Breast epithelium (tissue), 4 donors: ENCODE results near the gene TRIM8. TPM values are rescaled to one million over a fixed set of nuclear protein-coding genes. Genes with fewer than 3 reads are reported as not detected.

Source experiments
- DNase-seq, 2 donors: peaks; one replicate each; pipeline ENCODE4 v3.0.0-alpha.2; 2019; ENCODE audit warnings: low spot score in 2 of 2
- H3K27ac ChIP-seq, 2 donors: fragments of 200-600 bp; sonication (generic) in 1 of 2; one replicate each; pipeline ENCODE4 v1.5.1; 2016 to 2019; ENCODE audit warnings: mild to moderate bottlenecking in 1 of 2
- H3K27me3 ChIP-seq, 2 donors: fragments of 200-600 bp; sonication (generic) in 1 of 2; one replicate each; pipeline versions ENCODE4 v1.5.1 to v1.6.0; 2017 to 2019; ENCODE audit warnings: control low read depth in 1 of 2, mild to moderate bottlenecking in 1 of 2
- H3K36me3 ChIP-seq: fragments of 200-600 bp; one replicate; pipeline ENCODE4 v1.5.1; 2019
- H3K4me1 ChIP-seq, 2 donors: fragments of 200-600 bp; sonication (generic); one replicate each; pipeline ENCODE4 v1.5.1; 2016 to 2019; ENCODE audit warnings: control low read depth in 1 of 2
- H3K4me3 ChIP-seq, 3 donors: fragments of 200-600 bp; sonication (generic); 1 replicate in 2 of 3; 2 replicates in 1 of 3; pipeline ENCODE4 v1.5.1; 2016 to 2019; ENCODE audit warnings: mild to moderate bottlenecking in 3 of 3, moderate library complexity in 2 of 3
- H3K9me3 ChIP-seq, 2 donors: fragments of 200-600 bp; sonication (generic) in 1 of 2; one replicate each; pipeline ENCODE4 v1.5.1; 2016 to 2019; ENCODE audit warnings: control low read depth in 1 of 2
- POLR2A ChIP-seq: fragments of 450-650 bp; IDR thresholded peaks from one replicate; pipeline ENCODE4 v1.6.1; 2016; ENCODE audit warnings: antibody characterized with exemption, mild to moderate bottlenecking, moderate library complexity
- POLR2AphosphoS5 ChIP-seq, 3 donors: sonication (generic); formaldehyde crosslinking; IDR thresholded peaks; one replicate each; pipeline ENCODE4 v1.6.1; 2017; ENCODE audit warnings: antibody characterized with exemption in 3 of 3
- intact Hi-C: fragments of 100-400 bp; cut with DNase I; formaldehyde crosslinking; loops from one replicate; pipeline ENCODE4 v1.15.1; 2023; ENCODE audit warnings: low total_unique reads
- total RNA-seq, 3 donors: library from RNA; depleted of rRNA; stranded (reverse); fragments of >200 nt; gene quantifications; one replicate each; pipeline ENCODE4 v1.1.0, GENCODE V29; 2016
- TF ChIP-seq, protein P1 (sequence below), 3 donors: fragments of 450-650 bp; IDR thresholded peaks; one replicate each; pipeline ENCODE4 v1.5.1; 2016 to 2017; ENCODE audit warnings: antibody characterized with exemption in 3 of 3, mild to moderate bottlenecking in 3 of 3, moderate library complexity in 3 of 3

TRIM8 gene
- total RNA-seq, 3 donors from 2014 or later, result 74.6 to 128 (median 88.8) TPM

DNA sequence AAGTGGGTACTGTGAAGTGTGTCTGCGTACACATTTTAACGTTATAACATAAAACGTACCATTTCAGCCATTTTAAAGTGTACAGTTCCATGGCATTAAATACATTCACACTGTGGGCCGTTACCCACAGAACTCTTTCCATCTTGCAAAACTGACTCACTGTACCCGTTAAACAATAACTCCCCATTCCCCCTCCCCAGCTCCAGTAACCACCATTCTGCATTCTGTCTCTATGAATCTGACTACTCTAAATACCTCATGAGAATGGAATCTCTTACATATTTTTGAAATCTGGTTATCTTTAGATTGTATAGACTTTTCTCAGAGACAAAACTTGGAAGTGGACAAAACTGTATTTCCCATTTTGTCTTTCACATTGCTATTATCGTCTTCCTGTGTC, 60.6 kb downstream of the TRIM8 start:
- TF ChIP-seq POLR2A (no peak), POLR2AphosphoS5 (IDR thresholded peaks at IDR 0.05) (no peak)
- TF ChIP-seq, protein P1, sequence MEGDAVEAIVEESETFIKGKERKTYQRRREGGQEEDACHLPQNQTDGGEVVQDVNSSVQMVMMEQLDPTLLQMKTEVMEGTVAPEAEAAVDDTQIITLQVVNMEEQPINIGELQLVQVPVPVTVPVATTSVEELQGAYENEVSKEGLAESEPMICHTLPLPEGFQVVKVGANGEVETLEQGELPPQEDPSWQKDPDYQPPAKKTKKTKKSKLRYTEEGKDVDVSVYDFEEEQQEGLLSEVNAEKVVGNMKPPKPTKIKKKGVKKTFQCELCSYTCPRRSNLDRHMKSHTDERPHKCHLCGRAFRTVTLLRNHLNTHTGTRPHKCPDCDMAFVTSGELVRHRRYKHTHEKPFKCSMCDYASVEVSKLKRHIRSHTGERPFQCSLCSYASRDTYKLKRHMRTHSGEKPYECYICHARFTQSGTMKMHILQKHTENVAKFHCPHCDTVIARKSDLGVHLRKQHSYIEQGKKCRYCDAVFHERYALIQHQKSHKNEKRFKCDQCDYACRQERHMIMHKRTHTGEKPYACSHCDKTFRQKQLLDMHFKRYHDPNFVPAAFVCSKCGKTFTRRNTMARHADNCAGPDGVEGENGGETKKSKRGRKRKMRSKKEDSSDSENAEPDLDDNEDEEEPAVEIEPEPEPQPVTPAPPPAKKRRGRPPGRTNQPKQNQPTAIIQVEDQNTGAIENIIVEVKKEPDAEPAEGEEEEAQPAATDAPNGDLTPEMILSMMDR (IDR thresholded peaks at IDR 0.05), result no peak
- Histone ChIP-seq H3K9me3 (no peaks in the 10 kb centered on the region), H3K4me1 (no peaks in the 10 kb centered on the region), H3K4me3 (no peak overlapping the region), H3K27me3 (no peaks in the 10 kb centered on the region), H3K27ac (no peak overlapping the region), H3K36me3 (no peaks in the 10 kb centered on the region)
- DNase-seq, result no peak
- intact Hi-C loops, result loop anchor here (5.0 kb wide), 1 partner anchor 713 kb away; no protein-coding TSS in a partner anchor

DNA sequence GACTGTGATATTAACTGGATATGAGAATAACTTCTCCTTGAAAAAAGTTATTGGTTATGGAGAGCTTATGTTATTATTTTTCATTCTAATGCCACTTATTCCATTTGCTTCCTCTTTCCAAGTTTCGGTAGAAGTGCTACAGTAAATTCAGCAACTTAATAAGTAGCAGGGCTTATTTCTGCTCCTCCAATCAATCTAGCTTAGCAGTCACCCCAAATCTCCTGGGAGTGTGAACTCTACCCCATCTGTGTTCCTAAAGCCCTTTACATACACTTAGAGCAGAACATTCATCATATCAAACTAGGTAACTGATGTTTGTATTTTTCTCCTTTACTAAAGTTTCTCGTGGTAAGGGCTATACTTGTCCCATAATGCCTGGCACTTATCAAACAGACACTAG, 61.3 kb downstream of the TRIM8 start:
- TF ChIP-seq, protein P1 (IDR thresholded peaks at IDR 0.05), result no peak
- TF ChIP-seq POLR2AphosphoS5 (IDR thresholded peaks at IDR 0.05), result no peak
- no peak for TF ChIP-seq POLR2A
- Histone ChIP-seq H3K27me3 (no peaks in the 10 kb centered on the region), H3K9me3 (no peaks in the 10 kb centered on the region), H3K27ac (no peak overlapping the region), H3K4me3 (no peak overlapping the region), H3K4me1 (no peaks in the 10 kb centered on the region), H3K36me3 (no peaks in the 10 kb centered on the region)
- DNase-seq, result no peak
- intact Hi-C loops, result loop anchor here (5.0 kb wide), 1 partner anchor 713 kb away; no protein-coding TSS in a partner anchor

Other genes starting within 250 kb of the TRIM8 start
- gene NFKB2, start 248.8 kb upstream of the TRIM8 start, total RNA-seq, result 10 to 100 TPM; 11.0 to 21.0 (median 18.9) TPM
- 10 to 100 TPM in 1 of 3 donors, 1 to 10 TPM in 1, under 1 TPM in 1; 0.96 to 13.4 (median 6.3) TPM for gene PSD, start 225.7 kb upstream of the TRIM8 start, total RNA-seq
- gene FBXL15, start 223.6 kb upstream of the TRIM8 start, total RNA-seq, result 10 to 100 TPM; 16.8 to 24.8 (median 21.0) TPM
- gene CUEDC2, start 211.9 kb upstream of the TRIM8 start, total RNA-seq, result 10 to 100 TPM; 49.8 to 54.4 (median 50.3) TPM
- under 1 TPM in 2 of 3 donors, not detected in 1; 0.33 to 0.59 TPM for gene C10orf95, start 192.9 kb upstream of the TRIM8 start, total RNA-seq
- 100 to 1,000 TPM in 1 of 3 donors, 10 to 100 TPM in 2; 84.9 to 110 (median 92.5) TPM for gene ACTR1A, start 141.8 kb upstream of the TRIM8 start, total RNA-seq
- gene SUFU, start 140.5 kb upstream of the TRIM8 start, total RNA-seq, result 1 to 10 TPM; 6.2 to 9.1 (median 8.6) TPM
- 1 to 10 TPM; 5.1 to 7.3 (median 5.9) TPM for gene ARL3, start 69.9 kb downstream of the TRIM8 start, total RNA-seq
- 10 to 100 TPM in 1 of 3 donors, 1 to 10 TPM in 2; 3.8 to 10.4 (median 4.9) TPM for gene SFXN2, start 70.2 kb downstream of the TRIM8 start, total RNA-seq
- gene WBP1L, start 99.5 kb downstream of the TRIM8 start, total RNA-seq, result 100 to 1,000 TPM; 114 to 174 (median 143) TPM
- not detected for gene CYP17A1, start 192.9 kb downstream of the TRIM8 start, total RNA-seq
- gene BORCS7, start 209.8 kb downstream of the TRIM8 start, total RNA-seq, result 10 to 100 TPM; 44.8 to 73.5 (median 61.0) TPM
- 1 to 10 TPM; 3.7 to 5.6 (median 5.2) TPM for gene AS3MT, start 225.0 kb downstream of the TRIM8 start, total RNA-seq